Measurements from ENCODE around the gene FSTL4.
A peak's percentile ranks its signal among the peaks of the same experiment; 100 is the strongest.

FSTL4 gene

GRCh38 chr5:133612249-133612860, at the start of gene FSTL4:
FSTL4 (minus strand) TSS chr5:133612541.
- peak; percentile 43 for DNase-seq

GRCh38 chr5:133661389-133661788, 49.0 kb upstream of the FSTL4 start:
- DNase-seq: no peak

GRCh38 chr5:133658327-133658726, 46.0 kb upstream of the FSTL4 start:
- DNase-seq: no peak

GRCh38 chr5:133657036-133657435, 44.7 kb upstream of the FSTL4 start:
- DNase-seq: no peak

- no peak for DNase-seq
These were observed 43.6 kb upstream of the FSTL4 start for GRCh38 chr5:133655966-133656365.

- DNase-seq: no peak
These were observed 41.4 kb upstream of the FSTL4 start for GRCh38 chr5:133653760-133654049.

- no peak for DNase-seq
These were observed 40.8 kb upstream of the FSTL4 start for GRCh38 chr5:133652951-133653759.

GRCh38 chr5:133644000-133644865, 31.9 kb upstream of the FSTL4 start:
- DNase-seq: no peak

- DNase-seq: no peak
These were observed 31.0 kb upstream of the FSTL4 start for GRCh38 chr5:133643365-133643764.

- no peak for DNase-seq
These were observed 29.9 kb upstream of the FSTL4 start for GRCh38 chr5:133642153-133642722.

- DNase-seq: no peak
These were observed 29.3 kb upstream of the FSTL4 start for GRCh38 chr5:133641683-133642082.

GRCh38 chr5:133639850-133640528, 27.6 kb upstream of the FSTL4 start:
- no peak for DNase-seq

- no peak for DNase-seq
These were observed 26.1 kb upstream of the FSTL4 start for GRCh38 chr5:133638436-133638835.

- no peak for DNase-seq
These were observed 24.9 kb upstream of the FSTL4 start for GRCh38 chr5:133637206-133637605.

- no peak for DNase-seq
These were observed 22.7 kb upstream of the FSTL4 start for GRCh38 chr5:133635051-133635450.

- DNase-seq: no peak
These were observed 14.8 kb upstream of the FSTL4 start for GRCh38 chr5:133627180-133627579.

- DNase-seq: no peak
These were observed 12.0 kb upstream of the FSTL4 start for GRCh38 chr5:133624316-133624715.

- DNase-seq: no peak
These were observed 5.8 kb upstream of the FSTL4 start for GRCh38 chr5:133618141-133618540.

- DNase-seq: no peak
These were observed 1.4 kb upstream of the FSTL4 start for GRCh38 chr5:133613743-133614142.

GRCh38 chr5:133613184-133613583, 843 bp upstream of the FSTL4 start:
- DNase-seq: no peak

GRCh38 chr5:133611357-133612248, 738 bp downstream of the FSTL4 start:
- no peak for DNase-seq
